Ovary (tissue), 9 donors: ENCODE measurements around the gene COX4I1. TPM values are rescaled to one million over a fixed set of nuclear protein-coding genes. Genes with fewer than 3 reads are reported as not detected.
A peak's percentile ranks its signal among the peaks of the same experiment; 100 is the strongest.

Experiments used
- DNase-seq, 5 donors: peaks; one replicate each; pipeline ENCODE4 v3.0.0-alpha.2; 2019 to 2020
- H3K27ac ChIP-seq, 2 donors: fragments of 200-600 bp; one replicate each; pipeline versions ENCODE4 v1.5.1 to v1.8.0; 2019 to 2022
- H3K27me3 ChIP-seq: fragments of 200-600 bp; one replicate; pipeline ENCODE4 v1.8.0; 2022
- H3K36me3 ChIP-seq: fragments of 200-600 bp; sonication (generic); one replicate; pipeline ENCODE4 v1.5.1; 2019
- H3K4me1 ChIP-seq: one replicate; pipeline ENCODE4 v1.8.1; 2013; ENCODE audit warnings: mild to moderate bottlenecking, moderate library complexity; ENCODE audit not compliant: insufficient read depth
- H3K4me3 ChIP-seq: fragments of 200-600 bp; sonication (generic); one replicate; pipeline ENCODE4 v1.5.1; 2017
- H3K9me3 ChIP-seq, 2 donors: fragments of 200-600 bp in 1 of 2; sonication (generic) in 1 of 2; one replicate each; pipeline versions ENCODE4 v1.5.1 to v1.8.1; 2013 to 2019; ENCODE audit warnings: mild to moderate bottlenecking in 1 of 2, moderate library complexity in 1 of 2
- EP300 ChIP-seq: sonication (generic); formaldehyde crosslinking; IDR thresholded peaks from one replicate; pipeline ENCODE4 v1.6.1; 2017; ENCODE audit warnings: antibody characterized with exemption
- POLR2A ChIP-seq: fragments of 450-650 bp; IDR thresholded peaks from one replicate; pipeline ENCODE4 v1.6.1; 2017; ENCODE audit warnings: antibody characterized with exemption, mild to moderate bottlenecking, moderate library complexity
- WGBS, 3 donors: extraction: QIAGEN DNeasy Blood & Tissue Kit in 1 of 3; methylation state at CpG; one replicate each; pipeline versions ENCODE4 v1.1.5 to v1.1.7; 2013 to 2017; 5-methylcytosine and 5-hydroxymethylcytosine counted together
- intact Hi-C, 4 donors: fragments of 100-400 bp; cut with DNase I; formaldehyde crosslinking; loops; one replicate each; pipeline versions ENCODE4 v1.11.0 to v1.15.1; 2022 to 2023
- polyA plus RNA-seq, 2 donors: library from polyadenylated mRNA; stranded (reverse); fragments of 200-250 nt in 1 of 2; fragments of 350-450 nt in 1 of 2; fragmentation: Illumina TruSeq in 1 of 2; extraction: RNeasy Lipid Tissue Mini Kit (QIAGEN cat#74804) in 1 of 2; gene quantifications; one replicate each; pipeline ENCODE4 v1.2.3, GENCODE V29; 2013 to 2014
- total RNA-seq, 7 donors: library from RNA; depleted of rRNA in 2 of 7; stranded (reverse); fragments of >200 nt in 2 of 7; fragmentation: NEBNext Ultra II Directional in 3 of 7; extraction: Animal tissue kit (Norgen Biotek cat#: 25700) in 3 of 7; gene quantifications; one replicate each; pipeline versions ENCODE4 v1.1.0 to v1.2.4, GENCODE V29; 2016 to 2023
- TF ChIP-seq, protein P1 (sequence below), 3 donors: fragments of 450-650 bp in 2 of 3; fragments of 200-600 bp in 1 of 3; IDR thresholded peaks; one replicate each; pipeline versions ENCODE4 v1.5.1 to v1.8.0; 2016 to 2022; ENCODE audit warnings: antibody characterized with exemption in 3 of 3, mild to moderate bottlenecking in 1 of 3
- donor health status: DM: no; HTN: no; CAD: no; lungs with moderate emphysema.
- donor health status: DM: no; HTN: no; CAD: no.
- donor health status: Bipolar disorder and iron deficiency.
- donor health status: DM: yes; HTN: yes; CAD: no.
- donor health status: DM: no; HTN: no; CAD: no.
- donor health status: DM: yes; HTN: yes; CAD: no.

Gene COX4I1
- total and polyA plus RNA-seq, 9 donors = 378 to 750 (median 471) TPM

DNA sequence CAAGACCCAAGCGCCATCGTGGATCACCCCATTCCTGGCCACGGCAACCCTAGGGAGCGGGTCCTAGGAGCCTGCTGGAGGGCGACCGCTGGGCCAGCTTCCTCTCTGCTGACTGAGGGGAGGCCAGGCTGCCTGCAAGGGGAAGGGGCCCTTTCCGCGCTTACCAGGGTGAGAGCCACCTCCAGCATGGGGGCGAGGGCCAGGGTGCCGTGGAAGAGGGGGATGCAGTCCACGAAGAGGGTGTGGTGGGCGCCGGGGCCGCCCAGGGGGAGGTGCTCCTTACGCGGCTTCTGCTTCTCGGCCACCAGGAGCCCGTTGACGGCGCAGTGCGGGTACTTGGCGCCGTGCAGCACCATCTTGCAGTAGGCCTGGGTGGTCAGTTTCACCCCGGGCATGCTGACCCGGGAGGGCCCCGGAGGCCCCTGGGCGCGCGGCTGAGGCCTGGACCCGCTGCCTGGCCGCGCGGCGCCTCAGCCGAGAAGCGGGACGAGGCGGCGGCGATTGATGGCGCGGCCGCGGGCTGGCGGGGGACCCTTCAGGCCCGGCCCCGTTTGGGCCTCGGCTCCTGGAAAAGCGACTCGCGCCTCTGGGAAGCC lies 496 bp upstream of the COX4I1 start:
- no peaks in the 10 kb centered on the region for H3K27me3 ChIP-seq
- H3K4me3 ChIP-seq = peak overlapping the region; percentile 87
- peak overlapping the region in 1 of 2 donors; percentile 39 for H3K27ac ChIP-seq
- H3K36me3 ChIP-seq = no peaks in the 10 kb centered on the region
- TF ChIP-seq EP300 (no peak), POLR2A (no peak)
- TF ChIP-seq, protein P1, sequence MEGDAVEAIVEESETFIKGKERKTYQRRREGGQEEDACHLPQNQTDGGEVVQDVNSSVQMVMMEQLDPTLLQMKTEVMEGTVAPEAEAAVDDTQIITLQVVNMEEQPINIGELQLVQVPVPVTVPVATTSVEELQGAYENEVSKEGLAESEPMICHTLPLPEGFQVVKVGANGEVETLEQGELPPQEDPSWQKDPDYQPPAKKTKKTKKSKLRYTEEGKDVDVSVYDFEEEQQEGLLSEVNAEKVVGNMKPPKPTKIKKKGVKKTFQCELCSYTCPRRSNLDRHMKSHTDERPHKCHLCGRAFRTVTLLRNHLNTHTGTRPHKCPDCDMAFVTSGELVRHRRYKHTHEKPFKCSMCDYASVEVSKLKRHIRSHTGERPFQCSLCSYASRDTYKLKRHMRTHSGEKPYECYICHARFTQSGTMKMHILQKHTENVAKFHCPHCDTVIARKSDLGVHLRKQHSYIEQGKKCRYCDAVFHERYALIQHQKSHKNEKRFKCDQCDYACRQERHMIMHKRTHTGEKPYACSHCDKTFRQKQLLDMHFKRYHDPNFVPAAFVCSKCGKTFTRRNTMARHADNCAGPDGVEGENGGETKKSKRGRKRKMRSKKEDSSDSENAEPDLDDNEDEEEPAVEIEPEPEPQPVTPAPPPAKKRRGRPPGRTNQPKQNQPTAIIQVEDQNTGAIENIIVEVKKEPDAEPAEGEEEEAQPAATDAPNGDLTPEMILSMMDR (IDR thresholded peaks at IDR 0.05) = no peak
- peaks cover 11% of the 10 kb centered on the region for H3K4me1 ChIP-seq
- WGBS, 3 donors = 0% methylated on average over 48 to 51 of the region's 51 CpGs
- peak in 1 of 5 donors; percentile 43 for DNase-seq
- intact Hi-C loops = no loop called here
- H3K9me3 ChIP-seq = no peaks in the 10 kb centered on the region

DNA sequence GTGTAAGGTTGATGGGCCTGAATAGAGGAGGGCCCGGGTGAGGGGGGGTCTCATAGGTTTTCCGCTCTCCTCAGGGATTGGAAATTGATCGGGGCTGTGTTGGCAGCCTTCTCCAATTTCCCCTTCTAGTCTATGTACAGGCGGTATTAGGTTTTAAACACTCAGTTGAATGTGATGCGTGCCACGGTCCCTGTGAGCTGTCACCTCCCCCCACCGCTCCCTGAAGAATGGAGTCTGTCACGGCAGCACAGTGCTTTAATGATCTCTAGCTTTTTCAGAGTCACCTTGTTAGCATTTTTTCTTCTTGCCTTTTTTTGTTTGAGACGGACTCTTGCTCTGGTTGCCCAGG lies 800 bp downstream of the COX4I1 start:
- H3K4me3 ChIP-seq = peak overlapping the region; percentile 87
- DNase-seq = no peak
- H3K36me3 ChIP-seq = no peaks in the 10 kb centered on the region
- intact Hi-C loops = no loop called here
- H3K27ac ChIP-seq = peak overlapping the region in 1 of 2 donors; percentile 59
- peaks cover 11% of the 10 kb centered on the region for H3K4me1 ChIP-seq
- TF ChIP-seq, protein P1 (IDR thresholded peaks at IDR 0.05) = no peak
- TF ChIP-seq EP300 (no peak), POLR2A (no peak)
- H3K9me3 ChIP-seq = no peaks in the 10 kb centered on the region
- WGBS, 3 donors = 5 to 18% (median 8%) methylated on average over 9 of the region's 9 CpGs
- H3K27me3 ChIP-seq = no peaks in the 10 kb centered on the region

DNA sequence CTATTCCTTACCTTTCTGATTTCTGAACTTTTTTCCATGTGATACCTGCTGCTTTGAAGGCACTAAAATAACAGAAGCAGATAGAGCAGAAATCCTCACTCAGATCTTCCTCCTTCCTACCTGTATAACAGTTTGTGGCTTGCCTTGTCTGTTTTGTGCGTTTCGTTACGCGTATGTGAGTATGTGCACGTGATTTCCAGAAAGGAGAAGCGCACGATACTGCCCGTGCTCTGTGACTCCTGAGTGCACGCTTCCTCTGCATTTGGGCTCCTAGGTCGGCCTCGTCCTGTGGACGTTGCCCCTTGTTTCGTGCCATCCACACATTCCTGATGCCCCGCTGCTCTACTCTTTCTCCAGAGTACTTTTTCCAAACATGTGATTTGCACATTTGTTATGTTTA lies 4.1 kb downstream of the COX4I1 start:
- Histone ChIP-seq H3K27me3 (no peaks in the 10 kb centered on the region), H3K27ac (no peak overlapping the region), H3K4me3 (no peak overlapping the region), H3K9me3 (no peaks in the 10 kb centered on the region), H3K4me1 (peaks cover 7% of the 10 kb centered on the region), H3K36me3 (no peaks in the 10 kb centered on the region)
- TF ChIP-seq, protein P1 (IDR thresholded peaks at IDR 0.05) = no peak
- TF ChIP-seq POLR2A (no peak), EP300 (no peak)
- no peak for DNase-seq
- intact Hi-C loops = no loop called here
- 68 to 72% (median 72%) methylated on average over 13 to 14 of the region's 14 CpGs for WGBS, 3 donors

DNA sequence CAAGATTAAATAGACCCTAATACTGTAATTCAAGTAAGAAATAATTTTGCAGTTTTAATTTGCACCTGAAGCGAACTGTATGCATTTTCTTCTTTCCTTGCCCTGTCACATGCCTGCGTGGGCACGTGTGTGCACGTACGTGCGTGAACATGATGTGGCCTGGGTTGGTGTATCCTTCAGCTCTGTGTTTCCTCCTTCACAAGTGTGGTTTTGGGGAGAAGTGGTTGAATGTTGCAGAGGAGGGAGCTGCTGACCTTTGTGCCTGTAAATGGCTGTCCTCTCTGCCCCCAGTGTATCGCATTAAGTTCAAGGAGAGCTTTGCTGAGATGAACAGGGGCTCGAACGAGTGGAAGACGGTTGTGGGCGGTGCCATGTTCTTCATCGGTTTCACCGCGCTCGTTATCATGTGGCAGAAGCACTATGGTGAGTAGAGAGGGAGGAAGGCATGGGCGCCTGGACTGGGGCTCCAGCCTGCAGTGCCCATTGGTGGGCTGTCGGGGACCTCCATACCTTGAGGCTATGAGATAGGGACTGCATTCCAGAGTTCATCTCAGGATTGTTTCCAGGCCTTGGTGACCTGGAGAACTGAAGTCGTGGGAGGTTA lies 6.0 kb downstream of the COX4I1 start:
- no peak for TF ChIP-seq POLR2A
- TF ChIP-seq, protein P1 (IDR thresholded peaks at IDR 0.05) = no peak
- TF ChIP-seq EP300 = no peak
- intact Hi-C loops = no loop called here
- H3K27ac ChIP-seq = no peak overlapping the region
- 79 to 82% (median 80%) methylated on average over 17 to 18 of the region's 18 CpGs for WGBS, 3 donors
- no peaks in the 10 kb centered on the region for H3K9me3 ChIP-seq
- no peaks in the 10 kb centered on the region for H3K27me3 ChIP-seq
- no peaks in the 10 kb centered on the region for H3K36me3 ChIP-seq
- peaks cover 2% of the 10 kb centered on the region for H3K4me1 ChIP-seq
- no peak for DNase-seq
- no peak overlapping the region for H3K4me3 ChIP-seq
